ENCODE measurements around the gene INPPL1. TPM values are rescaled to one million over a fixed set of nuclear protein-coding genes. Genes with fewer than 3 reads are reported as not detected.

INPPL1 gene
- total RNA-seq, 1 experiment from 2014 or later: 105 TPM

DNA sequence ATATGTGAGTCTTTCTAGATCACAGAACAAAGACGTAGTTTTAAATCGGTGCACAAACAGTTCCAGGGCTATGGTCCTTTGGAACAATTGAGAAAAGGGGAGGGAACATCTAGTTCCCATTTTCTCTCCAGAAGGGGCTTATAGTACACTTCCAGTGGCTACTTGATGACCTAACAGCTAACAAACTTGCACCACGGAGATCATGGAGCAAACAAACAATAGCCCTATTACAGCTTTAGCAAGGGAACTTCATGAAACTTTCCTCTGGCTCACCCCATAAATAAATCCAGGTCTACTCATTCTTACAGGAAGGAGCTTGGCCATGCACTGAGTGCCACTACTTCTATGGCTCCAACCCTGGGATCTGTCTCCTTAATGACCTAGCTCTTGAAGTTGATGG lies 16.3 kb upstream of the INPPL1 start:
- no peak for DNase-seq (ENCODE audit: low read depth, low spot score)
- in situ Hi-C loops (cut with HindIII; ENCODE audit: low pct_unique_long_range_greater_than_20kb, low sequenced_read_pairs): no loop called here

DNA sequence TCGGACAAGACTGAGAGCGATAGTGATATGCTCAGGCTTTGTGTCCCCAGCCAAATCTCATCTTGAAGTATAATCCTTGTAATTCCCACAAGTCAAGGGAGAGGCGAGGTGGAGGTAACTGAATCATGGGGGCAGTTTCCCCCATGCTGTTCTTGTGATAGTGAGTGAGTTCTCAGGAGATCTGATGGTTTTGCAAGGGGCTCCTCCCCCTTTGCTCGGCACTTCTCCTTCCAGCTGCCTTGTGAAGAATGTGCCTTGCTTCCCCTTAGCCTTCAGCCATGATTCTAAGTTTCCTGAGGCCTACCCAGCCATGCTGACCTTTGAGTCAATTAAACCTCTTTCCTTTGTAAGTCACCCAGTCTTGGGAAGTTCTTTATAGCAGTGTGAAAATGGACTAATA lies 15.5 kb upstream of the INPPL1 start:
- no peak for DNase-seq (ENCODE audit: low read depth, low spot score)
- in situ Hi-C loops (cut with HindIII; ENCODE audit: low pct_unique_long_range_greater_than_20kb, low sequenced_read_pairs): no loop called here

DNA sequence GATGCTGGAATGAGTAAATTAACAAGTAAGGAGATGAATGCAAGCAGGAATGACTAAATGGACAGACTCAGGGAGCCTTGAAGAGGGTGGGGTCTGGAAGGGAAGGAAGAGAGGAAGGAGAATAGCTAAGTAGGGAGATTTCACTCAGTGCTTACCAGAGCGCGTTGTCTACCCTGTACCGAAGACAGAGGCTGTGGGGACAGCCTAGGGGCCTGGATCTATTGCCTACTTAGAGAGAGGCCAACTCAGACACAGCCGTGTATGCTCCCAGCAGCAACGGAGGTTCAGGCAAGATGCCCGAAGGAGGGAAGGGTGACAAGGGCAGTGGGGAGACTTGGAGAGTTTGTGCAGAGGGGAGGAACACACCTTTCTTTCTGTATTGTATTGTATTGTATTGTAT lies 7.9 kb upstream of the INPPL1 start, which contains the start of gene FOLR2:
TSS of gene FOLR2 (plus strand) at position 157 of the 400 bp plus-strand sequence. CDS start 1,791 bp downstream, outside the sequence.
- in situ Hi-C loops (cut with HindIII; ENCODE audit: low pct_unique_long_range_greater_than_20kb, low sequenced_read_pairs): no loop called here
- no peak for DNase-seq (ENCODE audit: low read depth, low spot score)

DNA sequence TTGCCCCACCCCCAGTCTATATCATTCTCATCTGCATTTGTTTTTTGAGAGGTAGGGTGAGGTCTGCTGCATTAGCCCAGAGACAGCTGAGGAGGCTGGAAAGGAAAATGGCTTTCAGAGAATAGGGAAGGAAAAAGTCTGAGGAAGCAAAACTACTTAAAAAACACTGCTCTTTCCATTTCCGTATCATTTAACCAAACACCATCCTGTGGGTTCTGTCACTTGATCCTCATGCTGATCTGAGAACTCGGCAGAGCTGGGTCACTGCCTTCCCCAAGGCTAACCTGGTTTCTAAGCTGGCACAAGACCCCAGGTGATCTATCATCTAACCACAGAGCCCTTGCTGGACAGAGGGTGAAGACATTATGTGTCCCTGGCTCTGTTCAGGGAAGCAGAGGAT lies 6.7 kb upstream of the INPPL1 start:
- in situ Hi-C loops (cut with HindIII; ENCODE audit: low pct_unique_long_range_greater_than_20kb, low sequenced_read_pairs): no loop called here
- no peak for DNase-seq (ENCODE audit: low read depth, low spot score)

DNA sequence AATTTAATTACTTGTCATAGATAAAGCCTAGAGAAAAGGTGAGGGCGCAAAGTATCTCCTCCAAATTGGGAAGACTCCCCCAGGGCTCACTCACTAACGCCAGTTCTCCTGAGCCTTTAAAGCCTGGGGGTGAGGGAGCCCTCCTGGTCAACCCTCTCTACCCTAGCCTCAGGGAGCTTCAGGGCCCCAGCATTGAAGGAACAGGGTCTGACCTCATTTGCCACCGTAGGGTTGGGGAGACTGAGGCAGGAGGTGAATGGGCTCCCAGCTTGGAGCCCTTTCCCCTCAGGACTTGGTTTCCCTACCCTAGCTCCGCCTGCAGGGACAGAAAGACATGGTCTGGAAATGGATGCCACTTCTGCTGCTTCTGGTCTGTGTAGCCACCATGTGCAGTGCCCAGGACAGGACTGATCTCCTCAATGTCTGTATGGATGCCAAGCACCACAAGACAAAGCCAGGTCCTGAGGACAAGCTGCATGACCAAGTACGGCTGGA lies 6.3 kb upstream of the INPPL1 start:
- no peak for DNase-seq (ENCODE audit: low read depth, low spot score)
- in situ Hi-C loops (cut with HindIII; ENCODE audit: low pct_unique_long_range_greater_than_20kb, low sequenced_read_pairs): no loop called here

DNA sequence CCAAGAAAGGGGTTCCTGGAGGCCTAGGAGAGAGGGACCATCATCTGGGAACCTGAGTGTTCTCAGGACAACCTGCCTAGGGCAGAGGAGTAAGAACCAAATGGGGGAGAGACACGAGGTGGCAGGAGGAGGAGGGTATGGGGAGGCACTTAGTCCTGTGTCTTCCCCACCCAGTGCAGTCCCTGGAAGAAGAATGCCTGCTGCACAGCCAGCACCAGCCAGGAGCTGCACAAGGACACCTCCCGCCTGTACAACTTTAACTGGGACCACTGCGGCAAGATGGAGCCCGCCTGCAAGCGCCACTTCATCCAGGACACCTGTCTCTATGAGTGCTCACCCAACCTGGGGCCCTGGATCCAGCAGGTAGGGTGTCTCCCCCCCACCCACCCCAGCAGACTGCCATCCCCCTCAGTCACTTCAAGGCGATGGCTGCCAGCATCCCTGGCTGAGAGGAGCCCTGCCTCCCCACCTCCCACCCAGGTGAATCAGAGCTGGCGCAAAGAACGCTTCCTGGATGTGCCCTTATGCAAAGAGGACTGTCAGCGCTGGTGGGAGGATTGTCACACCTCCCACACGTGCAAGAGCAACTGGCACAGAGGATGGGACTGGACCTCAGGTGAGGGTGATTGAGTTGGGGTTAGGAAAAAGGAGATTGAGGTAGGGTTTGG lies 3.7 kb upstream of the INPPL1 start:
- in situ Hi-C loops (cut with HindIII; ENCODE audit: low pct_unique_long_range_greater_than_20kb, low sequenced_read_pairs): no loop called here
- DNase-seq (ENCODE audit: low read depth, low spot score): no peak

DNA sequence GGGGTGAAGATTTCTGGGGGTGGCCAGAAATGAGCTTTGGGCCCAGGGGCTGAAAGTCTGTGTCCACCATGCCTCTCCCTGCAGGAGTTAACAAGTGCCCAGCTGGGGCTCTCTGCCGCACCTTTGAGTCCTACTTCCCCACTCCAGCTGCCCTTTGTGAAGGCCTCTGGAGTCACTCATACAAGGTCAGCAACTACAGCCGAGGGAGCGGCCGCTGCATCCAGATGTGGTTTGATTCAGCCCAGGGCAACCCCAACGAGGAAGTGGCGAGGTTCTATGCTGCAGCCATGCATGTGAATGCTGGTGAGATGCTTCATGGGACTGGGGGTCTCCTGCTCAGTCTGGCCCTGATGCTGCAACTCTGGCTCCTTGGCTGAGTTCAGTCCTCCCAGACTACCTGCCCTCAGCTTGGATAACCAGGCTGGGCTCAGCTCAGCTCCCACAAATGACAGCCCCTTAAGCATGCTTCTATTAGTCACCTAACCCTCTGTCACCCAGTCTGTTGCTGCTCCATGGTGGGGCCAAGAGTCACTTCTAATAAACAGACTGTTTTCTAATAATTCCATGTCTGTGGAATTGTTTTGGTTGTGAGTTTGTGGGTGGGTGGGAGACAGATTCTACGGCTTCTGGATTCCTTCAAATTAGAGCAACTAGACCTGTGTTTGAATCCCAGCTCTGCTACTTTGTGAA lies 3.0 kb upstream of the INPPL1 start:
- in situ Hi-C loops (cut with HindIII; ENCODE audit: low pct_unique_long_range_greater_than_20kb, low sequenced_read_pairs): no loop called here
- no peak for DNase-seq (ENCODE audit: low read depth, low spot score)

DNA sequence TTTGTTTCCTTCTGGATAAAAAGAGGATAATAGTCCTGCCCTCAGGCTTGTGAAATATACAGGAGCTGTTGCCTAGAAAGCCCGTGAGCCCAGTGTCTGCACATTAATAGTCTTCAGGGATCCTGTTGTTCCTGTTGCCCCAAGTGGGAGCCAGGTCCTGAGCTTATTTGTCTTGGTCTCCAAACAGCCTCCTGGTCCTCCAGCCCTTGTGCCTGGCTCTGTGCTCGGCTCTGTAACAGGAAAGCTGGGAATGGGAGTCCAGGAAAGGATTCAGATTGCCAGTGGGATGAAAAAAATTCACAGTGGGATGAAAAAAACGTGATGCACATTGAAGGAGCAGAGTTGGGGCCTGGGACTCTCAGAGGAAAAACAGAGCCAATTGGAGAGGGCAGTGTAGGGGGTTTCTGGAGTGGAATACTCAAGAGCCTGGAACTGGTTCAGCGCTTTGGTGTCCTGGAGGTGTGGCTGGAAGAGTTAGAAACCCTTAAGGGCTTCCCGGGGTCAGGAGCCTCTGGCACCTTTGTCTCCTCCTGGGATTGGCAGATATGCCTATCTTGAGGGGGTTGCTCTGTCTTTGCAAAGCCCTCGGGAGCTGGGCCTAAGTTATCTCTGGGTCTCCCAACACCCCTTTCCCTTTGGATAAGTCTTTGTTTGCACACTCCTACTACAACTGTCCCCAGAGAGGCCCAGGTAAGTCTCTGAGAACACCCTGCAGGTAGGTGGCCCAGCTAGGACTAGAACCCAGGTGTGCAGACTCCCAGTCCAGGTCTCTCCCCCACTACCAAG lies 2.3 kb upstream of the INPPL1 start:
- DNase-seq (ENCODE audit: low read depth, low spot score): no peak
- in situ Hi-C loops (cut with HindIII; ENCODE audit: low pct_unique_long_range_greater_than_20kb, low sequenced_read_pairs): no loop called here

DNA sequence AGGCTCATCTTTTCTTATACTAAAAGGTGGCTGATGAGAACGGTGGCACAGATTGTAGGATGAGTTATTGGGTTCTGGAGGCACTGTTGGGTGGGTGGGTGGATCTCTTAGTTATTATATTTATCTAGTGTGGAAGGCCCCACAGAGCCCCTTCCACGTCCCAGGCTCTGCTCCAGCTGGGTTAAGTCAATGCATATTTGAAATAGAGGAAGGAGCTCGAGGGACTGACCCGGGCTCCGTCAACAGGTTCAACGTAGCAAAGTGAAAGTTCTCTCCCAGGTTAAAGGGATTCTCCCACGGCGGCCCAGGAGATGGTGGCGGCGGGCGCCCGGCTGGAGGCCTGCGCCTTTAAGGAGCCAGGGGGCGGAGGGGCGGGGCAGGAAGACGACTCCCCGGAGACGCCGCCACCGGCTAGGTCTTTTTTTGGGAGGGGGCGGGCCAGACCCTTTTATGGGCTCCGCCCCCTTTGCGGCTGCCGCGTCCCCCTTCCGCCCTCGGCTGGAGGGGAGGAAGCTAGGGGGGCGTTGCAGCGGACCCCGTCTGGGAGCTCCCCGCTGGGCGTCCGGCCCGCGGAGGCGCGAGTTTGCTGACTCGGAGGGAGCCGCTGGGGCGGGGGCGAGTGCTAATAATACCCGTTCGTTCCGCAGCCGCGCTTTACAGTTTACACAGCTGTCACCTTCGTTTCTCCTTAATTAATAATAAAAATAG lies 1.5 kb upstream of the INPPL1 start:
- in situ Hi-C loops (cut with HindIII; ENCODE audit: low pct_unique_long_range_greater_than_20kb, low sequenced_read_pairs): no loop called here
- DNase-seq (ENCODE audit: low read depth, low spot score): peak; percentile 98

DNA sequence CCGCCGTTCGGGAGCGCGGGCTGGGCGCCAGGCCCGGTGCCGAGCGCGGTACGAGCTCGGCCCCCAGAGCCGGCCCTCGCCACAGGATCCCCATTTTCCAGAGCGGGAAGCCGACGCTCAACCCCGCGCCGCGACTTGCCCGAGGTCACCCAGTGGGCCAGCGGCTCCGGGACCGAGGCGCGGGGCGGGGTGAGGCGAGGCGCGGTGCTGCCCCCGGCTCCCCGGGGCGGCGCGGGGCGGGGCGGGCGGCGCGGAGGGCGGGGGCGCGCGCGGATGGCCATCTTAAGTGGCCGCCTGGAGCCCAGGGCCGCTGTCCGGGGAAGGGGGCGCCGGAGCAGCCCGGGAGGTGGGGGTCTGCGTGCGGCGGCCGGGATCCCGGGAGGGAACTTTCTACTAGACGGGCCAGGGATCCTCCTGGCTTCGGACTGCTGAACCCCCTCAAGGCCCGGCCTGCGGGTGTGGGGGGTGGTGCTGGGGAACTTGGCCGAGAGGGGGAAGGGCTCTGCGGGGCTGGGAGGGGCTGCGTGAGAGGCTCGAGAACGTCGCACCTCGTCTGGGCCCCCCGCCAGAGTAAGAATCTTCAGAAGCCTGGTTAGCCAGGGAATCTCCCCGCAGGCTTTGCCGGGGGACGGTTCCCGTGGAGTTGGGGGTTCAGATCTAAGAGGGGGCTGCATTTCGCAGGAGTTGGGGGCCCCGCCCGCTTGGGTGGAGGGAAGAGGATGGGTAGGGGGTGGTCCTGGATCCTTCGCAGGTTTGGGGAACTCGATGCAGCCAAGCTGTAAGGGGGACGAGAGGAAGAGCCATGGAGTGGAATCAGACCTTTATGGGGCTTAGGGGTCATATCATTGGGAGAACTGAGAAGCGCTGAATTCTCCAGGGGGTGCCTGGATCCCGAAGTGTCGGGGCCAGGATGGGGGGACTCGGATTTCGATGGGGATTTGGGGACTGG lies 678 bp upstream of the INPPL1 start:
- in situ Hi-C loops (cut with HindIII; ENCODE audit: low pct_unique_long_range_greater_than_20kb, low sequenced_read_pairs): no loop called here
- peak; percentile 78 for DNase-seq (ENCODE audit: low read depth, low spot score)

DNA sequence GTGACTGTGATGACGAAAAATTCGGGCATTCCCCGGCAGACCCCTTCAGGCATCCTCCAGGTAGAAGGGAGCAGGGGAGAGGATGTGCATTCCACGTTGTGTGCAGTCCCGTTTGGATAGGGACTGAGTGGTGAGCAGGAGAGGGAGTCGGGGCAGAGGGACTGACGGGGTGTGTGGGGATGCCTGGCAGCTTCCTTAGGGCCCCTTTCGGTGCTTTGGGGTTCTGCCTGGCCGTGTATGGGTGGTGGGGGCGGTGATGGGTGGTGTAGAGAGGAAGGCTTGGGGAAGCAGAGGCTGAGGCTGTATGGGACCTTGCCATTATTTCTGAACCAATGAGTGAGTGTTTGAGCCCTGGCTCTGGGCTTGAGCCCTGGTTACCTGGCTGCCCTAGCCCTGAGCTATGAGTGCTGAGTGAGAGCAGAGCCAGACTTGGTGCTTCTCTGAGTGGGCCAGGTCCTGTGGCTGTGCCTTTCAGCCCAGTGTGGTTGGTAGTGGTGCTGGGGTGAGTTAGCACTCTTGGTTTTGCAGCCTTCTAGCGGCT lies 914 bp downstream of the INPPL1 start:
- DNase-seq (ENCODE audit: low read depth, low spot score): no peak
- in situ Hi-C loops (cut with HindIII; ENCODE audit: low pct_unique_long_range_greater_than_20kb, low sequenced_read_pairs): no loop called here

DNA sequence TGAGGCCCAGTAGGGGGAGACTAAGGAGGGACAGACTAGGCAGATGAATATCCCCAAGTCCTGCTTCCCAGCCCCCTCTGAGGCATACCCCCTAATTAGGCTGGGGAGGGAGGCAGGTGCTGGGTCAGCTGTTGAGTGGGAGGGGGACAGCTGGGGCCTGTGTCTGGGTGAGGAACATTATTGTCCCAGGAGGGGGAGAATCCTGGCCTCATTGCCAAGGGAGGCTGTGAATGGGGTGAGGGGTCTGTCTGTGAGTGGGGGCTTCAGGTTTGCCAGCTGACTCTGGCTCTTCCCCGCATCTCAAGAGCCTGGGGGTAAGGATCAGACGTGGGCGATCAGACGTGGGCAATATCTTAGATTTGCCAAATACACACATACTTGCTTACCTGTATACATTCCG lies 2.1 kb downstream of the INPPL1 start:
- in situ Hi-C loops (cut with HindIII; ENCODE audit: low pct_unique_long_range_greater_than_20kb, low sequenced_read_pairs): no loop called here

DNA sequence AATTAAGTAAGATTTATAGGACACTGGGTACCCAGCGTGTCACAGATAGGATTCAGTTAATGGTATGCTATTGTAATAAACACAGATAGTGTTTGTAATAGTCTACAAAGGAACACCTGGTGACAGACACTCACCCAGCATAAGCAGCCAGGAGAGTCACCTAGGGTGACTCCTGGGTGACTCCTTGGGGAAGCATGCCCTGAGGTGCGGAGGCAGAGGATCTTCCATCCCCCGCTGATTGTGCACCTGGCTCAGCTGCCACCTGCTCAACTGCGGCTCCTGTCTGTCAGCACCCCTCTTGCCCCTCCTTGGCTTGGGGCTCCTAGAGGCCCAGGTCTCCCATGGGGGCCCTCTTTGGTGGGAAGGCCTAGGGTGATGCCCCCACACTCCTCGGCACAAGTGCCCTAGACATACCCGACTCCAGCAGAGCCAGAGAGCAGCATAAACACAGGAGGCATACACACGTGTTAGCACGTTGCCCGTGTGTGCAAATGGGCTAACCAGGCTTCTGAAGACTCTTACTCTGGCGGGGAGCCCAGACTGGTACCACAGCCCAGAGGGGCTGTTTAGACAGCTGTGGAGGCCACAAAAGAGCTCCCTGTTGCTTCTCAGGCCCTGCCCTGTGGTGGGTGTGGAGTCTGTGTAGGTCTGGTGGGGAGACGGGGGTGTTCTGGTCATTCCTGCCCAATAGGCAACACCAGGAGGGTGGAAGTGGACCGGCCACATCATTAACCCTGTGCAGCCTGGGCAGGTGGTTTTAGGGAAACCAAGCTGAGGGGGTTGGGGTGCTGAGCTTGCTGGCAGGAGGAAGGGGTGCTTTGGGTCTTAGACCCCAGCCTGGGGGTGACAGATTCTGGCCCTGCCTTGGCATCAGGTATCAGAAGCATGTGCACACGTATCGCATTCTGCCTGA lies 3.0 kb downstream of the INPPL1 start:
- DNase-seq (ENCODE audit: low read depth, low spot score): no peak

More for the DNA sequence above, 2.1 kb downstream of the INPPL1 start:
- no peak for DNase-seq (ENCODE audit: low read depth, low spot score)

DNA sequence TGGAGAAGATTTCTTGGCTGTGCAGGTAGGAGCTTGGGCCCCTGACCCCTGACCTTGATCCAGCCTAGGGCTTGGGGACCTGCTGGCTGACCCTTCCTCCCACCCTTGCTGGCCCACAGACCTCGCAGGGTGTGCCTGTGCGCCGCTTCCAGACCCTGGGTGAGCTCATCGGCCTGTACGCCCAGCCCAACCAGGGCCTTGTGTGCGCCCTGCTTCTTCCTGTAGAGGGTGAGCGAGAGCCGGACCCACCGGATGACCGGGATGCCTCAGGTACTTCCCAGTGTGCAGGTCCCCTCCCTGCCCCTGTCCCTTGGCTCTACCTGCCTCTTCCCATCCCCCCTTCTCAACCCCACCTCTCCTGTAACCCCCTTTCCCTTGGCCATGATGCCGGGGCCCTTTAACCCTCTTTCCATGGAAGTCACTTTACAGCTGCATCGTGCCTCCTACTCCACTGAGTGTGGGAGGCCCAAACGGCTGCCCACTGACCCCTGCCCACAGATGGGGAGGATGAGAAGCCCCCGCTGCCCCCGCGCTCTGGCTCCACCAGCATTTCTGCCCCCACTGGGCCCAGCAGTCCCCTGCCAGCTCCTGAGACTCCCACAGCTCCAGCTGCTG lies 3.8 kb downstream of the INPPL1 start:
- in situ Hi-C loops (cut with HindIII; ENCODE audit: low pct_unique_long_range_greater_than_20kb, low sequenced_read_pairs): no loop called here

More for the DNA sequence above, 3.0 kb downstream of the INPPL1 start:
- in situ Hi-C loops (cut with HindIII; ENCODE audit: low pct_unique_long_range_greater_than_20kb, low sequenced_read_pairs): no loop called here

DNA sequence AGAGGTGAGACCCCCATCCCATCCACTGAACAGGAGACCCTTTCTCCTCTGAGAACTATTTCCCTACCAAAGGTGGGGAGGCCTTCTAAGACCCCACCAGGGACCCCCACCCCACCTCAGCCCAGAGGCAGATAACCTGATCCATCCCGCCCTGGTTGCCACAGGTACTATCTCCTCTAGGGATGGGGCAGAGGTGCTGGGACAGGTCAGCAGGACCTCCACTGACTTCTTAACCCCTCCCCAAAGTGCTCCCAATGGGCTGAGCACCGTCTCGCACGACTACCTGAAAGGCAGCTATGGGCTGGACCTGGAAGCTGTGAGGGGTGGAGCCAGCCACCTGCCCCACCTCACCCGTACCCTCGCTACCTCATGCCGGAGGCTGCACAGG lies 4.3 kb downstream of the INPPL1 start:
- in situ Hi-C loops (cut with HindIII; ENCODE audit: low pct_unique_long_range_greater_than_20kb, low sequenced_read_pairs): no loop called here
- no peak for DNase-seq (ENCODE audit: low read depth, low spot score)

More for the DNA sequence above, 3.8 kb downstream of the INPPL1 start:
- DNase-seq (ENCODE audit: low read depth, low spot score): no peak

Data from SK-MEL-5 (cell line).